HL-60/S4 (cell line): Measurements from ENCODE around the gene PPM1H.
"Not testable (repeated sequence)": the region's sequence is repeated elsewhere in the genome, so short reads cannot be mapped to it uniquely, and the experiment has no call there.

ENCODE experiments used
- in situ Hi-C: fragments of 300-500 bp; cut with MboI; formaldehyde crosslinking; loops from 2 replicates; pipeline ENCODE4 v1.14.3; 2022; ENCODE audit warnings: low sequenced_read_pairs

The PPM1H gene

GRCh38 chr12:62910549-62911169 lies 24.3 kb downstream of the PPM1H start:
- in situ Hi-C loops = no loop called here

- in situ Hi-C loops = no loop called here
Observed at GRCh38 chr12:62909340-62909739, 25.6 kb downstream of the PPM1H start.

GRCh38 chr12:62908674-62909073 lies 26.3 kb downstream of the PPM1H start:
- in situ Hi-C loops = no loop called here

GRCh38 chr12:62907561-62907960 lies 27.4 kb downstream of the PPM1H start:
- in situ Hi-C loops = no loop called here

GRCh38 chr12:62907078-62907477 lies 27.9 kb downstream of the PPM1H start:
- in situ Hi-C loops = no loop called here

- in situ Hi-C loops = no loop called here
Observed at GRCh38 chr12:62903151-62903550, 31.8 kb downstream of the PPM1H start.

GRCh38 chr12:62900686-62901272 lies 34.2 kb downstream of the PPM1H start:
- in situ Hi-C loops = no loop called here

- in situ Hi-C loops = no loop called here
Observed at GRCh38 chr12:62899568-62900390, 35.2 kb downstream of the PPM1H start.

- in situ Hi-C loops = no loop called here
Observed at GRCh38 chr12:62898526-62898925, 36.4 kb downstream of the PPM1H start.

GRCh38 chr12:62895351-62895877 lies 39.5 kb downstream of the PPM1H start:
- in situ Hi-C loops = no loop called here

GRCh38 chr12:62893276-62893675 lies 41.7 kb downstream of the PPM1H start:
- in situ Hi-C loops = no loop called here

- in situ Hi-C loops = no loop called here
Observed at GRCh38 chr12:62891805-62892549, 43.0 kb downstream of the PPM1H start.

- in situ Hi-C loops = no loop called here
Observed at GRCh38 chr12:62888454-62889110, 46.4 kb downstream of the PPM1H start.

GRCh38 chr12:62886796-62887195 lies 48.2 kb downstream of the PPM1H start:
- in situ Hi-C loops = no loop called here

GRCh38 chr12:62885242-62885641 lies 49.7 kb downstream of the PPM1H start:
- in situ Hi-C loops = no loop called here

GRCh38 chr12:62884832-62885231 lies 50.1 kb downstream of the PPM1H start:
- in situ Hi-C loops = not testable (repeated sequence)

- in situ Hi-C loops = no loop called here
Observed at GRCh38 chr12:62882696-62883095, 52.3 kb downstream of the PPM1H start.

- in situ Hi-C loops = no loop called here
Observed at GRCh38 chr12:62882140-62882539, 52.8 kb downstream of the PPM1H start.

GRCh38 chr12:62879691-62880090 lies 55.3 kb downstream of the PPM1H start:
- in situ Hi-C loops = no loop called here

- in situ Hi-C loops = not testable (repeated sequence)
Observed at GRCh38 chr12:62879228-62879627, 55.7 kb downstream of the PPM1H start.

- in situ Hi-C loops = no loop called here
Observed at GRCh38 chr12:62878211-62878610, 56.7 kb downstream of the PPM1H start.
